ENCODE data around the gene OSTN.
"Not testable (repeated sequence)": the region's sequence is repeated elsewhere in the genome, so short reads cannot be mapped to it uniquely, and the experiment has no call there.

The OSTN gene

GRCh38 chr3:191268737-191269136 lies 69.7 kb downstream of the OSTN start:
- no peak for DNase-seq

GRCh38 chr3:191269289-191270085 lies 70.4 kb downstream of the OSTN start:
- no peak for DNase-seq

DNA sequence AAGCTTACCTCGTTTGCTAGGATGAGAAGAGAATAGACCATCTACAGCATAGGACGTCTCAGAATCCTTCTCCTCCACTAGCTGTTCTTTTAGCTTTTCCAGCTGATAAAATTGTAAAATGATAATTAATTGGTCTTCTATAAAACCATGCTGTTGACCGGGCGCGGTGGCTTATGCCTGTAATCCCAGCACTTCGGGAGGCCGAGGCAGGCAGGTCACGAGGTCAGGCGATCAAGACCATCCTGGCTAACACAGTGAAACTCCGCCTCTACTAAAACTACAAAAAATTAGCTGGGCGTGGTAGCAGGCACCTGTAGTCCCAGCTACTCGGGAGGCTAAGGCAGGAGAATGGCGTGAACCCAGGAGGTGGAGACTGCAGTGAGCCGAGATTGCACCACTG lies 76.2 kb downstream of the OSTN start:
- not testable (repeated sequence) for DNase-seq

- DNase-seq = no peak
Measured at GRCh38 chr3:191275751-191276150, 76.7 kb downstream of the OSTN start.

GRCh38 chr3:191280111-191280510 lies 81.1 kb downstream of the OSTN start:
- DNase-seq = no peak

- no peak for DNase-seq
Measured at GRCh38 chr3:191280882-191281281, 81.8 kb downstream of the OSTN start.

DNA sequence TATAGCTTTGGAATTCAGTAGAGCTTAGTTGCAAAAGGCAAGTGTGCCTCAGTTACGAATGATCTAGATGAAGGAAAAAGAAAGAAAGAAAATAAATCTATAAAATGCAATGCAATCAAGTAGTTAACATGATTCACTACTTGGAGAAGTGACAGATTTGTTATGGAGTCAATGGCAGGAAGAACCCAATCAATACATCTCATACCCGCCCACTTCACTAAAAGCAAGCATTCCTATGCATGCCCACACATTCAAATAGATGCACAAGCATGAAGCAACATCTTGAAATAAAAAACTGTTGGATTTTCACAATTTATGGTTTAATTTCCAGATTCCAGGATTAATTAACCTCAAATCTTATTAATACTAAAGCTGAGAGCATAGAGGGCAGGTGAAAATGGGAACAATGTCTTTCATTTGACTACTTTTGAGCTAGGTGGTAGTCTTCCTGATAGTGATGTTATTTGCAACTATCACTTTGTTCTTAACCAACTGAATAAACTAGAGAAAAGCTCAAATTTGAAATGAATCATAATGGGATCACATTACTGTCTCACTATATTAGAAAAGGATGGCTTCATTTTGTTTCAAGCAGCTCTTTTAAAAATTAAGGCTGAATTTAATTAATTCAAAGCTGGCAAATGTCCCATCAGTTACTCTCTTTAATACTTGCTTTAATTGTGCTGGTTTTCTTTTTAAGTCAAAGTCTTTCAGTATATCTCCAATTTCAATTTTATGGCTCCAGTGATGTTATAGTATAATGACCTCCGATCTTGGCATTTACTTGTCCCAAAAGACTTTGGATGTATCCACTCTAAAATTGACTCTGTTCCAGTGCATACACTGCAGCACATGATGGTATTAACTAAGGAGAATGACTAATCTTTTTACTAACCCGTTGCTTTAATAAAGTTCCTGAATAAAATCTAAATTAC lies 83.5 kb downstream of the OSTN start:
- DNase-seq = no peak

DNA sequence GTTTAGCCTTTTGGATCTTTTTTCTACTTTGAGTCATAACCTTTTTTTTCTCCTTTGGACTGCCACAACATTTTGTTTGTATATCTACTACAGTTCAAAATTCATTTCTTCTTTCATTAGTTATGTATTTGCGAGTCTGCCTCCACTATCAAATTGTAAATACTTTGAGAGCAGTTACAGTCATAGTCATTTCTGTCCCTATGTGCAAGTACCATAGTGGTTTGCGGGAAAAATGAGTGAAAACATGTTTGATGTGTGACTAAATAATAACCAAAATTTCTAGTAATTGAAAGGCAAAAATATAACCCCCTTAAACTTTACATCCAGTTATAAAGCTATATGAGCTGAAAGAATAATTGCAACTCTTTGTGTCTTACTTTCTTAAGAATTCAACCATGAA lies 84.4 kb downstream of the OSTN start:
- DNase-seq = no peak

DNA sequence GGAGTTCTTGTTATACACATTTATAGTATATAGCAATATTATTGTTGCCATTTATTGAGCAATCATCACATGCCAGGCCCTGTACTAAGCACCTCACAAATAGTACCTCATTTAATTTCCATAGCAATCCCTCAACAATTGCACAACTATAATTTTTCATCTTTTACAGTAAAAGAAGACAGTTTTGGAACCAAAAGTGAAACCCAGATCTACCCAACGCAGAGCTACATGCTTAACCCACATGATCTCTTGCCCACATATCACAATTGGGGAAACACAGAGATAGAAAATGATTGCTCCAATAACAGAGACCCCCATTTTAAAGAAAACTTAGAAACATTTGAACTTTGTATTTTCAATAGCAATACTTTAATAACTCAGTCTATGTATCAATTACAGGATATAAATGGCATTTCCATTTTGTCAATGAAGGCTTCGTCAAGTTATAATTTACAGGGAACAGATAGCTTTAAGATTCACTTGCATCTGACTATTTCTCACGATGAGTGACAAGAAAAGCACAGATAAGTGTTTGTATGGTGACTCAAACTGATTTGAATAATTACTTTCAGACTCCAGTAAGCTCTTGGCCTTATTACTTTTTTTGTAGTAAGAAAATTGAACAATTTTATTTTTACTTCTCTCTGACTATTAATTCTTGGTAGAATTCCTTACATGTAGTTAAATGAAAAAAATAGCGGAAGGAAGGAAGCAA lies 91.4 kb downstream of the OSTN start:
- DNase-seq = no peak

GRCh38 chr3:191292243-191293015 lies 93.4 kb downstream of the OSTN start:
- DNase-seq = no peak

- DNase-seq = no peak
Measured at GRCh38 chr3:191294291-191294690, 95.2 kb downstream of the OSTN start.

DNA sequence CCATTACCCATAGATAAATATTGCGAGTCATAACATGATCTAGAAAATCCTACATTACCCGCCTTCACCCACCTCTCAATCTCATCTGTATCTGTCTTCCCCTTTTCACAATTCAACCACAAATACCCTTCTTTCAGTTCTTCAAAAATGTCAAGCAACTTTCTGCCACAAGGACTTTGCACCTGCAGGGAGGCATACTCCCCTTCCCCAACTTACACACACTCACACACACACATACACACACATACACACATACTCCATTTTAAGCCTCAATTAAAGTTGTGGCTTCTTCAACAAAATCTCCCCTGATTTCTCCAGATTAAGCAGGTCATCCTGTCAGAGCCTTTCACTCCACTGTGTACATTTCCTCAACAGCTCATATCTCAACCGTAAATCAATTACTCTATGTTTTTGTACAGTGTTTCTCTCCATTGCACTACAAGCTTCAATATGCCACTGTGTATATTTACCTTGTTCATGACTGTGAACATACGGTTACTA lies 97.0 kb downstream of the OSTN start:
- no peak for DNase-seq

DNA sequence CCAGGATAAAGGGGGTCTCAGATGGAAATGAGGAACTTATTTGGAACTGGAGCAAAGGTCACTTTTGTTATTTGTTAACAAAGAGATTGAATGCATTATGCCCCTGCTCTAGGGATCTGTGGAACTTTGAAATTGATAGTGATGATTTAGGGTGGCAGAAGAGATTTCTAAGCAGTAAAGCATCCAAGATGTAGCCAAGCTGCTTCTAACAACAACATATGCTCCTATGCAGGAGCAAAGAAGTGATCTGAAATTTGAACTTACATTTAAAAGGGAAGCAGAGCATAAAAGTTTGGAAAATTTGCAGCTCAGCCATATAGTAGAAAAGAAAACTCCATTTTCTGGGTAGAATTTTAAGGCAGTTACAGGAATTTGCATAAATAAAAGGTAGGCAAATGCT lies 99.8 kb downstream of the OSTN start:
- no peak for DNase-seq

DNA sequence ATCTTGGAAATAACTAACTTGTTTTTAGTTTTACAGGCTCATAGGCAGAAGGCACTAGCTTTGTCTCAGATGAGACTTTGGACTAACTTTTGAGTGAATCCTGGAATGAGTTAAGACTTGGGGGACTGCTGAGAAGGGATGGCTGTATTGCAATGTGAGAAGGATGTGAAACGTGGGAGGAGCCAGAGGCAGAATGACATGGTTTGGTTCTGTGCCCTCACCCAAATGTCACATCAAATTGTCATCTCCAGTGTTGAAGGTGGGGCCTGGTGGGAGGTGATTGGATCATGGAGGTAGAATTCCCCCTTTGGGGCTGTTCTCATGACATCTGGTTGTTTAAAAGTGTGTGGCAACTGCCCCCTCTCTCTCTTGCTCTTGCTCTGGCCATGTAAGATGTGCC lies 101.4 kb downstream of the OSTN start:
- no peak for DNase-seq

- DNase-seq = no peak
Measured at GRCh38 chr3:191301017-191301416, 102.0 kb downstream of the OSTN start.

DNA sequence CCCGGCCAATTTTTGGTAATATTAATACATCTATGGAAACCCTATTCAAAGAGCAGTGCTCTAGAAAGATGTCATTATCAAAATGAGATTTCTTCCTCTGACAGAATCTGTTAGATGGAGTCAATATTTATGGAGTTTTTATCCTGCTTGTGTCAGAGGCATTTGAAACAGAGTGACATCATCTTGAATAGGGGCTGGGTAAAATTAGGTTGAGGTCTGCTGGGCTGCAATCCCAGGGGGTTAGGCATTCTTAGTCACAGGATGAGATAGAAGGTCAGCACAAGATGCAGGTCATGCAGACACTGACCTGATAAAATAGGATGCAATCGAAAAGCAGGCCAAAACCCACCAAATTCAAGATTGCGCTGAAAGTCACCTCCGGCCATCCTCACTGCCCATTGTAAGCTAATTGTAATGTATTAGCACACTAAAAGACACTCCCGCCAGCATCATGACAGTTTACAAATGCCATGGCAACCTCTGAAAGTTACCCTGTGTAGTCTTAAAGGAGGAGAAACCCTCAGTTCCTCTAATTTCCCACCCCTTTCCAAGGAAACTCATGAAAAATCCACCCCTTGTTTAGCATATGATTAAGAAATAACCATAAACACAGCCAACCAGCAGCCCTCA lies 102.9 kb downstream of the OSTN start:
- DNase-seq = no peak

GRCh38 chr3:191302451-191302850 lies 103.4 kb downstream of the OSTN start:
- DNase-seq = no peak

- DNase-seq = no peak
Measured at GRCh38 chr3:191303596-191303995, 104.6 kb downstream of the OSTN start.

- no peak for DNase-seq
Measured at GRCh38 chr3:191306428-191306827, 107.4 kb downstream of the OSTN start.

DNA sequence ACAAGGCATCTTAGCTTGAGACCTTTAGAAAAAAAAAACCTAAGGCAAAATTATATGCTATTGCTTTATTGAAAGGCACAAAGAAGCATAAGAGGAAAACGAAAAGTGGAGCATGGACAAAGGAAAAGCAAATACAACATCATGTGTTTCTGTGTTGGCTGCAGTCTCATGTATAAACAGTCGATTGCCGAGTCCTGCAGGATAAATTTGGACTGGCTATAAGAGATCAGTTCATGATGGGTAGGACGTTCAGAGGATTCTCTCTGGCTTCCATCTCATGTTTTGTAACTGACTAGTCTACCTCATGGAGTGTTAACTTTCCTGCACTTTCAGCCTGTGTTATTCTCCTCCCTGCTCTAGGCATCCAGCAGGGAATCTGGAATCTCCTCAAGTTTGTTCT lies 108.3 kb downstream of the OSTN start:
- DNase-seq = no peak

DNA sequence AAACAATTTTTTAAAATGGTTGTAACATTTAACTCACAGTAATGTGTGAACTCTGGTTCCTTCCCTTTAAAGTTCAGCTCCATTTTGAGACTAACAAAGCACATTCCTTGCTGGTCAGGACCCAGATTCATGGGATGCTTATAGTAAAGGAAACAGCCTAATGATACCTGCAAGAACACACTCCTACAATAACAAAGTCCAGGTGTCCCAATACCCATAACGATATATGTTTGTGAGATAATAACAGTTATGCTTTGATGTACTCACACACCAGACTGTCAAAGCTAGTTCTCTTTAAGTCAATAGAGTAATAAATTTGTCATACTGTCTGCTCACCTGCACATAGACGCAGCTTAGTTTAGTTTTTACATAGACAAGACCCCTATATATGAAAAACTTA lies 114.3 kb downstream of the OSTN start:
- DNase-seq = no peak
